ENCODE data around the gene ADAM21.

DNA sequence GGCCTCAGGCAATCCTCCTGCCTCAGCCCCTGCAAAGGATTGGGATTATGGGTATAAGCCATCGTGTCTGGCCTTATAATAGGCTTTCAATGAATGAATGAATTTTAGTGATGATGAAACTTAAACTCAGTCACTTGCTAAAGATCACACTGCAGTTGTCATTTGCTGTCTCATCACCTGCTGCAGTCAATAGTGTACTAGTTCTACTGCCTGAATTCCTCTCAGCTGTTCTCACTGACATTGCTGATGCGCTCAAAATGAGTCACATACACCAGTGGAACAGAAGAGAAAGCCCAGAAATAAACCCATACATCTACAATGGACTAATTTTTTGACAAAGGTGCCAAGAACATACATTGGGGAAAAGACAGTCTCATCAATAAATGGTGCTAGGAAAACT is 29.4 kb upstream of the ADAM21 start:
- TF ChIP-seq CTCF (IDR thresholded peaks at IDR 0.05): no peak
- TF ChIP-seq POLR2A (IDR thresholded peaks at IDR 0.05): no peak

Data from prostate gland (tissue), 2 donors.